ENCODE data around the gene CDKN1C.

GRCh38 chr11:2855162-2855561 is 30.4 kb downstream of the CDKN1C start:
- TF ChIP-seq CTCF (IDR thresholded peaks at IDR 0.05; ENCODE audit: low read length) (no peak), EZH2 (optimal IDR thresholded peaks at IDR 0.05; ENCODE audit: low read depth, low read length) (no peak), EZH2phosphoT487 (IDR thresholded peaks at IDR 0.05; ENCODE audit: low read length) (no peak)

Measured in MM.1S (cell line).